Suprapubic skin (tissue), 4 donors: ENCODE data around the gene IGFBP3. TPM values are rescaled to one million over a fixed set of nuclear protein-coding genes. Genes with fewer than 3 reads are reported as not detected.

ENCODE experiments used
- DNase-seq, 2 donors: peaks; one replicate each; pipeline ENCODE4 v3.0.0-alpha.2; 2019; ENCODE audit warnings: low spot score in 2 of 2
- H3K27ac ChIP-seq: fragments of 200-600 bp; sonication (generic); one replicate; pipeline ENCODE4 v1.5.1; 2019
- H3K27me3 ChIP-seq: fragments of 200-600 bp; sonication (generic); one replicate; pipeline ENCODE4 v1.5.1; 2019
- H3K36me3 ChIP-seq: fragments of 200-600 bp; sonication (generic); one replicate; pipeline ENCODE4 v1.5.1; 2019
- H3K4me1 ChIP-seq: fragments of 200-600 bp; sonication (generic); one replicate; pipeline ENCODE4 v1.5.1; 2019
- H3K4me3 ChIP-seq: fragments of 200-600 bp; sonication (generic); one replicate; pipeline ENCODE4 v1.5.1; 2019; ENCODE audit warnings: mild to moderate bottlenecking
- H3K9me3 ChIP-seq: fragments of 200-600 bp; sonication (generic); one replicate; pipeline ENCODE4 v1.5.1; 2019
- EP300 ChIP-seq: sonication (generic); formaldehyde crosslinking; IDR thresholded peaks from one replicate; pipeline ENCODE4 v1.6.1; 2017; ENCODE audit warnings: antibody characterized with exemption
- POLR2A ChIP-seq, 2 donors: fragments of 450-650 bp; IDR thresholded peaks; one replicate each; pipeline ENCODE4 v1.6.1; 2017; ENCODE audit warnings: antibody characterized with exemption in 2 of 2, mild to moderate bottlenecking in 2 of 2, moderate library complexity in 2 of 2
- POLR2AphosphoS5 ChIP-seq, 3 donors: sonication (generic); formaldehyde crosslinking; IDR thresholded peaks; one replicate each; pipeline ENCODE4 v1.6.1; 2017; ENCODE audit warnings: antibody characterized with exemption in 3 of 3
- WGBS: methylation state at CpG from one replicate; pipeline ENCODE4 v1.1.5; 2018; 5-methylcytosine and 5-hydroxymethylcytosine counted together
- total RNA-seq, 4 donors: library from RNA; depleted of rRNA; stranded (reverse); fragments of >200 nt; gene quantifications; one replicate each; pipeline ENCODE4 v1.1.0, GENCODE V29; 2016
- TF ChIP-seq, protein P1 (sequence below), 2 donors: fragments of 200-600 bp in 1 of 2; fragments of 450-650 bp in 1 of 2; sonication (generic) in 1 of 2; IDR thresholded peaks; one replicate each; pipeline ENCODE4 v1.5.1; 2016 to 2019; ENCODE audit warnings: antibody characterized with exemption in 2 of 2, mild to moderate bottlenecking in 1 of 2, moderate library complexity in 1 of 2

The IGFBP3 gene
- total RNA-seq, 4 donors from 2014 or later, result 120 to 519 (median 223) TPM

DNA sequence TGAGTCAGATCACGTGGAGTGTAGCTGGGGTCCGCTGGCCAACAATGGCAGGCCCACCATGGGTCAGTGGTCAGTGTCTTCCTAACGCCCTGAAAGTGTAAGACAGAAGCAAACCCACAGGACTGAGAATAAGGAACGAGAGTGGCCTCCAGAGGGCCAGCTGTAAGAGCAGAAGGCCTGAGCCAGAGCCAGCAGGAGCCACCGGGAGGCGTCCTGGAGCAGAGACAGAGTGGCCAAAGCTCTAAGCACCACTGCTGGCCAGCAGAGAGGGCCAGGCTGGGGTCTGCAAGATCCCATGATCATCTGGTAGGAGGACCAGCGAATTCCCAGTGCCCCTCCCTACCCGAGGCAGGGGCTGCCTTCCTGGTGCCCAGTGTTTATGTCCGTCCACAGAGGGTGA lies 57.4 kb downstream of the IGFBP3 start:
- DNase-seq, result no peak
- 85% methylated on average over 8 of the region's 9 CpGs for WGBS
- H3K9me3 ChIP-seq, result no peaks in the 10 kb centered on the region
- H3K4me1 ChIP-seq, result no peaks in the 10 kb centered on the region
- peaks cover 21% of the 10 kb centered on the region for H3K27me3 ChIP-seq
- H3K27ac ChIP-seq, result no peak overlapping the region
- H3K4me3 ChIP-seq, result no peak overlapping the region
- H3K36me3 ChIP-seq, result no peaks in the 10 kb centered on the region
- TF ChIP-seq EP300 (no peak), POLR2A (IDR thresholded peaks at IDR 0.05) (no peak), POLR2AphosphoS5 (IDR thresholded peaks at IDR 0.05) (no peak)
- TF ChIP-seq, protein P1, sequence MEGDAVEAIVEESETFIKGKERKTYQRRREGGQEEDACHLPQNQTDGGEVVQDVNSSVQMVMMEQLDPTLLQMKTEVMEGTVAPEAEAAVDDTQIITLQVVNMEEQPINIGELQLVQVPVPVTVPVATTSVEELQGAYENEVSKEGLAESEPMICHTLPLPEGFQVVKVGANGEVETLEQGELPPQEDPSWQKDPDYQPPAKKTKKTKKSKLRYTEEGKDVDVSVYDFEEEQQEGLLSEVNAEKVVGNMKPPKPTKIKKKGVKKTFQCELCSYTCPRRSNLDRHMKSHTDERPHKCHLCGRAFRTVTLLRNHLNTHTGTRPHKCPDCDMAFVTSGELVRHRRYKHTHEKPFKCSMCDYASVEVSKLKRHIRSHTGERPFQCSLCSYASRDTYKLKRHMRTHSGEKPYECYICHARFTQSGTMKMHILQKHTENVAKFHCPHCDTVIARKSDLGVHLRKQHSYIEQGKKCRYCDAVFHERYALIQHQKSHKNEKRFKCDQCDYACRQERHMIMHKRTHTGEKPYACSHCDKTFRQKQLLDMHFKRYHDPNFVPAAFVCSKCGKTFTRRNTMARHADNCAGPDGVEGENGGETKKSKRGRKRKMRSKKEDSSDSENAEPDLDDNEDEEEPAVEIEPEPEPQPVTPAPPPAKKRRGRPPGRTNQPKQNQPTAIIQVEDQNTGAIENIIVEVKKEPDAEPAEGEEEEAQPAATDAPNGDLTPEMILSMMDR (IDR thresholded peaks at IDR 0.05), result no peak

Other genes with a start within 250 kb of the IGFBP3 start
- gene CCDC201, start 48.2 kb downstream of the IGFBP3 start, total RNA-seq, result not detected
- gene IGFBP1, start 32.8 kb downstream of the IGFBP3 start, total RNA-seq, result under 1 TPM in 1 of 4 donors, not detected in 3; 0.48 TPM